Trophoblast cell (in vitro differentiated cells and primary cell): ENCODE measurements around the gene TRPM6.
A peak's percentile ranks its signal among the peaks of the same experiment; 100 is the strongest.

Source experiments
- DNase-seq, 2 donors: peaks; one replicate each; pipeline ENCODE4 v3.0.0-alpha.2; 2016
- H2AFZ ChIP-seq: 2 replicates; pipeline ENCODE4 v1.6.1; 2013; ENCODE audit warnings: low read length, moderate library complexity, mild to moderate bottlenecking; ENCODE audit not compliant: insufficient read depth, poor library complexity
- H2AK5ac ChIP-seq: 2 replicates; pipeline ENCODE4 v1.6.1; 2013; ENCODE audit warnings: mild to moderate bottlenecking, low read length
- H2BK120ac ChIP-seq: 2 replicates; pipeline ENCODE4 v1.6.1; 2013; ENCODE audit warnings: low read length, mild to moderate bottlenecking, moderate library complexity; ENCODE audit not compliant: insufficient read depth, poor library complexity
- H2BK12ac ChIP-seq: 2 replicates; pipeline ENCODE4 v1.6.1; 2013; ENCODE audit warnings: mild to moderate bottlenecking, low read length, moderate library complexity
- H2BK5ac ChIP-seq: 2 replicates; pipeline ENCODE4 v1.6.1; 2013; ENCODE audit warnings: low read length, low read depth, moderate library complexity, mild to moderate bottlenecking; ENCODE audit not compliant: poor library complexity
- H3K14ac ChIP-seq: 2 replicates; pipeline ENCODE4 v1.6.1; 2013; ENCODE audit warnings: mild to moderate bottlenecking, low read length
- H3K18ac ChIP-seq: 2 replicates; pipeline ENCODE4 v1.6.1; 2013; ENCODE audit warnings: mild to moderate bottlenecking, low read length
- H3K23ac ChIP-seq: 2 replicates; pipeline ENCODE4 v1.6.1; 2013; ENCODE audit warnings: low read length
- H3K27ac ChIP-seq: 2 replicates; pipeline ENCODE4 v1.5.1; 2013; ENCODE audit warnings: low read depth, mild to moderate bottlenecking, inconsistent platforms, low read length, moderate library complexity
- H3K27me3 ChIP-seq: 2 replicates; pipeline ENCODE4 v1.6.1; 2013; ENCODE audit warnings: inconsistent platforms, mild to moderate bottlenecking, low read length, moderate library complexity; ENCODE audit not compliant: insufficient read depth
- H3K36me3 ChIP-seq, 2 experiments: 1 replicate in 1 of 2; 2 replicates in 1 of 2; pipeline ENCODE4 v1.6.1; 2013; ENCODE audit warnings: low read length in 2 of 2, mild to moderate bottlenecking in 2 of 2, moderate library complexity in 1 of 2; ENCODE audit not compliant: insufficient read depth in 2 of 2, control insufficient read depth in 1 of 2
- H3K4ac ChIP-seq: 2 replicates; pipeline ENCODE4 v1.6.1; 2013; ENCODE audit warnings: low read depth, mild to moderate bottlenecking, low read length, moderate library complexity
- H3K4me1 ChIP-seq, 2 experiments: 1 replicate in 1 of 2; 2 replicates in 1 of 2; pipeline ENCODE4 v1.6.1; 2013; ENCODE audit warnings: low read length in 2 of 2, mild to moderate bottlenecking in 2 of 2, moderate library complexity in 1 of 2; ENCODE audit not compliant: insufficient read depth in 2 of 2, control insufficient read depth in 1 of 2
- H3K4me2 ChIP-seq: 2 replicates; pipeline ENCODE4 v1.6.1; 2013; ENCODE audit warnings: inconsistent platforms, mild to moderate bottlenecking, low read length, moderate library complexity
- H3K4me3 ChIP-seq: 2 replicates; pipeline ENCODE4 v1.5.1; 2013; ENCODE audit warnings: mild to moderate bottlenecking, low read depth, low read length, inconsistent platforms
- H3K79me1 ChIP-seq: one replicate; pipeline ENCODE4 v1.6.1; 2013; ENCODE audit warnings: low read length
- H3K79me2 ChIP-seq: 2 replicates; pipeline ENCODE4 v1.6.1; 2013; ENCODE audit warnings: low read length, mild to moderate bottlenecking; ENCODE audit not compliant: control insufficient read depth, insufficient read depth, poor library complexity
- H3K9ac ChIP-seq: 2 replicates; pipeline ENCODE4 v1.6.1; 2013; ENCODE audit warnings: mild to moderate bottlenecking, low read length
- H3K9me3 ChIP-seq: 2 replicates; pipeline ENCODE4 v1.6.1; 2013; ENCODE audit warnings: low read depth, mild to moderate bottlenecking, control low read depth, inconsistent platforms, low read length; ENCODE audit not compliant: insufficient read depth
- H4K12ac ChIP-seq: 2 replicates; pipeline ENCODE4 v1.6.1; 2013; ENCODE audit warnings: low read depth, mild to moderate bottlenecking, low read length, moderate library complexity
- H4K8ac ChIP-seq: 2 replicates; pipeline ENCODE4 v1.6.1; 2013; ENCODE audit warnings: low read depth, mild to moderate bottlenecking, low read length, moderate library complexity
- H4K91ac ChIP-seq: one replicate; pipeline ENCODE4 v1.6.1; 2013; ENCODE audit warnings: low read depth, mild to moderate bottlenecking, low read length, moderate library complexity
- WGBS: extraction: QIAGEN DNeasy Blood & Tissue Kit; methylation state at CpG from one replicate; pipeline ENCODE4 v1.1.7; 2013; ENCODE audit warnings: missing lambda C conversion rate; ENCODE audit not compliant: insufficient read length, insufficient coverage; ENCODE audit errors: extremely low coverage; 5-methylcytosine and 5-hydroxymethylcytosine counted together

The TRPM6 gene

GRCh38 chr9:74771262-74771585, 116.5 kb downstream of the TRPM6 start:
- H4K8ac ChIP-seq: no peak overlapping the region
- H3K79me2 ChIP-seq: no peaks in the 10 kb centered on the region
- no peak overlapping the region for H4K91ac ChIP-seq
- H2BK120ac ChIP-seq: no peak overlapping the region
- peaks cover 0 to 3% of the 10 kb centered on the region in 2 experiments for H3K4me1 ChIP-seq
- DNase-seq: no peak
- no peak overlapping the region for H3K4me3 ChIP-seq
- no peak overlapping the region for H3K4me2 ChIP-seq
- H3K9me3 ChIP-seq: no peaks in the 10 kb centered on the region
- no peaks in the 10 kb centered on the region for H3K79me1 ChIP-seq
- no peak overlapping the region for H2BK12ac ChIP-seq
- no peak overlapping the region for H4K12ac ChIP-seq
- H3K23ac ChIP-seq: no peak overlapping the region
- no peak overlapping the region for H2AK5ac ChIP-seq
- H3K4ac ChIP-seq: no peak overlapping the region
- H3K36me3 ChIP-seq: no peaks in the 10 kb centered on the region
- H3K27ac ChIP-seq: no peak overlapping the region
- H3K27me3 ChIP-seq: no peaks in the 10 kb centered on the region
- no CpG with 5 or more reads among the region's 7 CpGs for WGBS
- no peak overlapping the region for H3K18ac ChIP-seq
- no peak overlapping the region for H2AFZ ChIP-seq
- H3K14ac ChIP-seq: no peak overlapping the region
- H2BK5ac ChIP-seq: no peak overlapping the region
- H3K9ac ChIP-seq: no peak overlapping the region

DNA sequence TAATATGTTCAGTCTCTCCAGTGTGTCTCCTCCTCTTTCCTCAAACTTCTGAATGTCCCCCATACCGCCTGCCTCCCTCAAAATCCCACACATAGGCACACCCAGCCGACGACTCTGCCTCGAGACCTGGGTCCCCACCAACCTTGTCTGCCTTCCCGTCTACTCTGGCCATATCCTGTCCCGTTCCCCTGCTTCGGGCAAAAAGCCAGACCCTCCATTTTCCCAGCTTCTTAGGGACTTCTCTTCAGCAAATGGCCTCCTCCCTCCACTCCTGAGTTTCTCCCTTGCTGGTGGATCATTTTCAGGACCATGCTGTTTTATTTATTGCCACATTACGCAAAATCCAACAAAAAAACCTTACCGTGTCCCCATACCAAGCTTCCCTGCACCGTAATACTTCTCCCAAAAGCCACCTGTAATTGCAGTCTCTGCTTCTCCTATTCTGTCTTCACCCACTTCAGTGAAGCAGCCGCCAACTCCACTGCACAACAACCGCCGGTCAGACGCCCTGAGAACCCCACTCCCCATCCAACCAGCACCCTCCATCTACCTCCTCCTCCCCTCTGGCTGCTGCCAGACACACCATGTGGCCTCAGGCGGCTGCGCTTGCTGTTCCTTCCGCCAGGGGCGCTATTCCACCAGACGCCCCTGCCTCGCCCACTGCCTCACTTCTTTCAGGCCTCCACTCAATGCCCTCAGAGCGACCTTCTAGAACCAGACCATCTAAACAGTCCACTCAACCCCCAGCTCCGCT, 117.0 kb downstream of the TRPM6 start:
- H3K14ac ChIP-seq: no peak overlapping the region
- WGBS: 100% methylated on average over 3 of the region's 22 CpGs
- H4K12ac ChIP-seq: no peak overlapping the region
- H3K18ac ChIP-seq: no peak overlapping the region
- H3K79me2 ChIP-seq: no peaks in the 10 kb centered on the region
- H3K9me3 ChIP-seq: no peaks in the 10 kb centered on the region
- no peak overlapping the region for H3K23ac ChIP-seq
- H3K27me3 ChIP-seq: no peaks in the 10 kb centered on the region
- H3K4me2 ChIP-seq: no peak overlapping the region
- no peak overlapping the region for H4K8ac ChIP-seq
- no peak overlapping the region for H3K4me3 ChIP-seq
- no peak overlapping the region for H4K91ac ChIP-seq
- no peak overlapping the region for H2BK5ac ChIP-seq
- H3K4me1 ChIP-seq: peaks cover 0 to 3% of the 10 kb centered on the region in 2 experiments
- H2BK120ac ChIP-seq: no peak overlapping the region
- H3K4ac ChIP-seq: no peak overlapping the region
- no peak overlapping the region for H3K9ac ChIP-seq
- DNase-seq: peak; percentile 26 to 62
- no peak overlapping the region for H3K27ac ChIP-seq
- H2AFZ ChIP-seq: no peak overlapping the region
- no peak overlapping the region for H2BK12ac ChIP-seq
- H3K79me1 ChIP-seq: no peaks in the 10 kb centered on the region
- H3K36me3 ChIP-seq: no peaks in the 10 kb centered on the region
- H2AK5ac ChIP-seq: no peak overlapping the region

GRCh38 chr9:74765481-74765971, 122.2 kb downstream of the TRPM6 start:
- no peak overlapping the region for H4K8ac ChIP-seq
- H2BK5ac ChIP-seq: no peak overlapping the region
- H3K4me3 ChIP-seq: no peak overlapping the region
- no peak overlapping the region for H2BK120ac ChIP-seq
- H3K27ac ChIP-seq: no peak overlapping the region
- H3K14ac ChIP-seq: no peak overlapping the region
- H3K4ac ChIP-seq: no peak overlapping the region
- no peaks in the 10 kb centered on the region for H3K79me1 ChIP-seq
- H3K23ac ChIP-seq: no peak overlapping the region
- H3K9ac ChIP-seq: no peak overlapping the region
- H3K36me3 ChIP-seq: no peaks in the 10 kb centered on the region
- H4K12ac ChIP-seq: no peak overlapping the region
- no peak overlapping the region for H3K4me2 ChIP-seq
- H3K79me2 ChIP-seq: no peaks in the 10 kb centered on the region
- WGBS: no CpG with 5 or more reads among the region's 3 CpGs
- no peak overlapping the region for H2AK5ac ChIP-seq
- H2BK12ac ChIP-seq: no peak overlapping the region
- H4K91ac ChIP-seq: no peak overlapping the region
- H2AFZ ChIP-seq: no peak overlapping the region
- H3K18ac ChIP-seq: no peak overlapping the region
- H3K27me3 ChIP-seq: no peaks in the 10 kb centered on the region
- no peaks in the 10 kb centered on the region for H3K9me3 ChIP-seq
- no peaks in the 10 kb centered on the region for H3K4me1 ChIP-seq
- DNase-seq: no peak

GRCh38 chr9:74762950-74763349, 124.8 kb downstream of the TRPM6 start:
- no peak overlapping the region for H3K4me3 ChIP-seq
- no peak overlapping the region for H3K23ac ChIP-seq
- no peak overlapping the region for H2BK120ac ChIP-seq
- no peak overlapping the region for H4K12ac ChIP-seq
- H2AK5ac ChIP-seq: no peak overlapping the region
- no peak overlapping the region for H4K91ac ChIP-seq
- no peaks in the 10 kb centered on the region for H3K79me1 ChIP-seq
- no peak overlapping the region for H4K8ac ChIP-seq
- H3K4me2 ChIP-seq: no peak overlapping the region
- no peak overlapping the region for H3K9ac ChIP-seq
- H3K27me3 ChIP-seq: no peaks in the 10 kb centered on the region
- no peaks in the 10 kb centered on the region for H3K9me3 ChIP-seq
- H2AFZ ChIP-seq: no peak overlapping the region
- no peak for DNase-seq
- H3K14ac ChIP-seq: no peak overlapping the region
- H3K79me2 ChIP-seq: no peaks in the 10 kb centered on the region
- no peak overlapping the region for H3K27ac ChIP-seq
- H3K36me3 ChIP-seq: no peaks in the 10 kb centered on the region
- H2BK5ac ChIP-seq: no peak overlapping the region
- WGBS: no CpG with 5 or more reads among the region's 1 CpG
- no peak overlapping the region for H3K18ac ChIP-seq
- no peak overlapping the region for H3K4ac ChIP-seq
- H2BK12ac ChIP-seq: no peak overlapping the region
- H3K4me1 ChIP-seq: no peaks in the 10 kb centered on the region
